Activated B cell treated with CpG ODN at 0.5 μM for 24 hours (primary cell): ENCODE results near the gene LIMK2. TPM values are rescaled to one million over a fixed set of nuclear protein-coding genes. Genes with fewer than 3 reads are reported as not detected.

Source experiments
- ATAC-seq: fragments of 200-7000 bp; cut with Tn5 transposase; one replicate; pipeline ENCODE4 v1.10.0; 2021; ENCODE audit warnings: low read depth, mild to moderate bottlenecking, moderate library complexity
- CTCF ChIA-PET: fragments of 350-600 bp; sonication (Branson Sonifier 250); formaldehyde crosslinking; loops from one replicate; lab custom pipeline; 2021; ENCODE audit warnings: antibody characterized with exemption; lab: Charles Lee
- POLR2A ChIA-PET: fragments of 350-600 bp; sonication (Branson Sonifier 250); formaldehyde crosslinking; loops from one replicate; lab custom pipeline; 2021; ENCODE audit warnings: antibody characterized with exemption; lab: Charles Lee
- DNase-seq: peaks from one replicate; pipeline ENCODE4 v3.0.0; 2022
- H3K27ac Mint-ChIP-seq: one replicate; pipeline ENCODE4 v1.8.0; 2020; ENCODE audit warnings: mixed read lengths
- H3K27me3 Mint-ChIP-seq: one replicate; pipeline ENCODE4 v1.8.0; 2021; ENCODE audit warnings: mixed read lengths
- H3K36me3 Mint-ChIP-seq: one replicate; pipeline ENCODE4 v1.8.0; 2021; ENCODE audit warnings: low read depth, mixed read lengths
- H3K4me1 Mint-ChIP-seq: one replicate; pipeline ENCODE4 v1.8.0; 2021; ENCODE audit warnings: mixed read lengths
- H3K4me3 Mint-ChIP-seq: one replicate; pipeline ENCODE4 v1.8.0; 2020; ENCODE audit warnings: mild to moderate bottlenecking, mixed read lengths
- H3K9me3 Mint-ChIP-seq: one replicate; pipeline ENCODE4 v1.8.0; 2020; ENCODE audit warnings: mixed read lengths
- intact Hi-C: fragments of 100-400 bp; cut with micrococcal nuclease; formaldehyde crosslinking; loops from one replicate; pipeline ENCODE4 v1.15.1; 2024
- total RNA-seq: library from RNA; stranded (reverse); gene quantifications from 2 replicates; pipeline ENCODE4 v1.2.3, GENCODE V29; 2022
- TF ChIP-seq, protein P1 (sequence below): fragments of 200-600 bp; IDR thresholded peaks from one replicate; pipeline ENCODE4 v1.8.0; 2022; ENCODE audit warnings: antibody characterized with exemption, mild to moderate bottlenecking

LIMK2 gene
- total RNA-seq, 1 donor from 2014 or later = 17.7 TPM

DNA sequence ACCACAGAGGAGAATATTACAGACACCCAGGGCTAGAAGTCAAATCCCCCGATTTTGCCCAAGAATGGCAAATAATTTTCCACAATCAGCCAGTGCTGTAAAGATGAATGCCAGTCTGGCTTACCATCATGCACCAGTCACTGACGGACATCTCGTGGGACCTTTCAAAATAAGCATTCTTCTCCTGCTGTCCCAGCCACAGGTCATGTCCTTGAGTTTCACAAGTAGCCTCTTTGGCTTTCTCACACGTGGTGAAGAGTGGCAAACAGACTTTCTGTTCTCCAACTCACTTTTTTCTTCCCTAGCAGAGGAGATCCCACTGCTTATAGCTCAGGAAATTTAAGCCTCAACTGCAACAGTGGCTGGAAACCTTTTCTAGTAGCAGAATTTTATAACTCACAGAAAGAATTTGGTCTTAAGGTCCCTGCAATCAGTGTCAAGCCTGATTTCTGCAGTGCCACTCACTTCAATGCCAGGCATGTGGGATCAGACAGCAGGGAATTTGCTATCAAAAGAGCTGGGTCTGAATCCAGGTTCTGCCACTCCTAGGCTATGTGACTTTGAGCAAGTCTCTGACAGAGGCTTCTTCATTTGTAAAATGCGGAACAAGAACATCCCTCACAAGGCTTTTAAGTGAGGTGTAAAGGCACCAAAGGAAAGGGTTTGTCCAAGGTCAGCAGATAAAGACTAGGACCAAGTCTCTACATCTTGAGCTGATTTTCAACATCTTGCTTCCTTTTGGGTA lies 76.6 kb downstream of the LIMK2 start:
- Mint-ChIP-seq H3K27me3 (no peaks in the 10 kb centered on the region), H3K4me1 (peaks cover 81% of the 10 kb centered on the region), H3K4me3 (peak overlapping the region; percentile 92), H3K9me3 (no peaks in the 10 kb centered on the region), H3K36me3 (peaks cover 48% of the 10 kb centered on the region), H3K27ac (peak overlapping the region; percentile 100)
- no peak for ATAC-seq
- intact Hi-C loops = no loop called here
- ChIA-PET POLR2A (interaction anchor here (0.6 to 2.6 kb wide), 13 partner anchors 9 to 653 kb away, joined by 3 to 31 read pairs (median 3); partner anchors contain the start of genes LIMK2, PATZ1, RNF185 and SLC35E4), CTCF (interaction anchor here (1.8 to 2.8 kb wide), 2 partner anchors 16 to 25 kb away, joined by 6 to 29 read pairs; no protein-coding TSS in a partner anchor)
- TF ChIP-seq, protein P1, sequence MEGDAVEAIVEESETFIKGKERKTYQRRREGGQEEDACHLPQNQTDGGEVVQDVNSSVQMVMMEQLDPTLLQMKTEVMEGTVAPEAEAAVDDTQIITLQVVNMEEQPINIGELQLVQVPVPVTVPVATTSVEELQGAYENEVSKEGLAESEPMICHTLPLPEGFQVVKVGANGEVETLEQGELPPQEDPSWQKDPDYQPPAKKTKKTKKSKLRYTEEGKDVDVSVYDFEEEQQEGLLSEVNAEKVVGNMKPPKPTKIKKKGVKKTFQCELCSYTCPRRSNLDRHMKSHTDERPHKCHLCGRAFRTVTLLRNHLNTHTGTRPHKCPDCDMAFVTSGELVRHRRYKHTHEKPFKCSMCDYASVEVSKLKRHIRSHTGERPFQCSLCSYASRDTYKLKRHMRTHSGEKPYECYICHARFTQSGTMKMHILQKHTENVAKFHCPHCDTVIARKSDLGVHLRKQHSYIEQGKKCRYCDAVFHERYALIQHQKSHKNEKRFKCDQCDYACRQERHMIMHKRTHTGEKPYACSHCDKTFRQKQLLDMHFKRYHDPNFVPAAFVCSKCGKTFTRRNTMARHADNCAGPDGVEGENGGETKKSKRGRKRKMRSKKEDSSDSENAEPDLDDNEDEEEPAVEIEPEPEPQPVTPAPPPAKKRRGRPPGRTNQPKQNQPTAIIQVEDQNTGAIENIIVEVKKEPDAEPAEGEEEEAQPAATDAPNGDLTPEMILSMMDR = no peak
- no peak for DNase-seq

DNA sequence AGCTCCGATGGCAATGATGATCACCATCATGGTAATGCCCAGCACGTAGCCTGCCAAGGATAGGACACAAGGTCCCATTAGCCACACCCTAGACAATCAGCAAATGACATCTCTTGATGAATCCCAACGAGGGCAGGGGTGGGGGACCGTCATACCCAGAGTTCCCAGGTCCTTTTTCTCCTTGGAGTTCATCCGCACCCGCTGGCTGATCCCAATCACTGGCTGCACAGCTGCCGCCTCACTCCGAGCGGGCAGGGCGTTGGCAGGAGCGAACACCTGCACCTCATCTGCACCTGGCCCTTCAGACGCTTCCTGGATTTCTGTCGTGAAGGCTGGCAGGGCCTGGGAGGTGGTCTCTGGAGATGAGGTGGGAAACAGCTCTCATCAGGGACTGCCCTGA lies 77.2 kb downstream of the LIMK2 start:
- TF ChIP-seq, protein P1 = no peak
- Mint-ChIP-seq H3K36me3 (peaks cover 41% of the 10 kb centered on the region), H3K4me3 (peak overlapping the region; percentile 92), H3K27me3 (no peaks in the 10 kb centered on the region), H3K4me1 (peaks cover 87% of the 10 kb centered on the region), H3K9me3 (no peaks in the 10 kb centered on the region), H3K27ac (peak overlapping the region; percentile 100)
- ChIA-PET CTCF (interaction anchor here (1.4 to 2.8 kb wide), 3 partner anchors 17 to 78 kb away, joined by 5 to 29 read pairs (median 6); partner anchors contain the start of gene LIMK2), POLR2A (interaction anchor here (0.5 to 4.7 kb wide), 17 partner anchors 9 to 654 kb away, joined by 3 to 68 read pairs (median 7); partner anchors contain the start of genes LIMK2, MORC2, PATZ1 and PISD)
- intact Hi-C loops = no loop called here
- ATAC-seq (no peak), DNase-seq (no peak)

DNA sequence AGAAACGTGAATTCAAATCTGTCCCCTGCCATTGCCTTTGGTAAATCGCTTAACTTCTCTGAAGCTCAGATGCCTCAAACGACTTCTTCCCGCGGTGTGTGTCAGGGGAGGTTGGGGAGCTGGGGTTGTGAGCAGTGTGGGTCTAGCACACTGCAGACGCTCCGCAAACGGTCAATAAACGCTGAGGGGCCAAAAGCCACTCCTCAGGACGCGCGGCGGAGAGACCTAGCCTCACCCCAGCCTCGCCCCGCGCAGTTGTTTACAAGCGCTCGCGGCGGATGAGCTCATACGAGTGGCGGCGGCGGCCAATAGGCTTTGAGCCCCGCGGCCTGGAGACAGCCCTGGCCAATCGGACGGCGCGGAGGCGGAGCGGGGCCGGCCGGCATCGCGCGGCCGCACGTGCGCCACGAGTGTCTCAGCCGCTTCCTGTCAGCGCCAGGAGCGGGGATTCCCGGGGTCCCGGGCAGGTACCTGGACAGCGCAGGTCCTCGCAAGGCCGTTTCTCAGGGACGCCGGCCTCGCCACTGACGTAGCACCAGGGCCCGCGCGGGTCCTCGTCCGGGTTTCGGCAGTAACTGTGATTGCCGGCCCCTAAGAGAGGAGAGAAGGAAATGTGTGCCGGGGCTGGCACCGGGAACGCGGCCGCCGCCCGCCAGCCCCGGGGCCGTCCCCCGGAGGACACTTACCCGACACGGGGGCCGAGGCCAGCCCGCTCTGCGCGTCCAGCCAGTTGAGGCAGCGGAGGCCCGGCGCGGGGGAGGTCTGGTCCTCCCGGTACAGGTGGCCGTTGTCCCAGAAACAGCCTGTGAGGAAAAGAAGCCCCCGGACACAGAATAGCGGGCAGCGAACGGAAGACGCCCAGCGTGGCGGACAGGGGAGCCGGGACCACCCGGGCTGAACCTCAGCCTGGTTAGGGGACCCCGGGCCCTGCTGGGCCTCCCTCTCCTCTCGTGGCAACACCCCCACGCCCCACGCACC lies 78.7 kb downstream of the LIMK2 start:
- DNase-seq = peak; percentile 89
- Mint-ChIP-seq H3K27me3 (no peaks in the 10 kb centered on the region), H3K9me3 (no peaks in the 10 kb centered on the region), H3K27ac (peak overlapping the region; percentile 100), H3K4me1 (peaks cover 80% of the 10 kb centered on the region), H3K36me3 (peaks cover 29% of the 10 kb centered on the region), H3K4me3 (peak overlapping the region; percentile 92)
- TF ChIP-seq, protein P1 = no peak
- ATAC-seq = peak; percentile 86
- POLR2A ChIA-PET = interaction anchor here (0.5 to 4.7 kb wide), 35 partner anchors 10 to 1527 kb away, joined by 3 to 68 read pairs (median 6); partner anchors contain the start of genes DEPDC5, DRG1, FBXO7 and LIMK2
- CTCF ChIA-PET = interaction anchor here (0.8 to 2.8 kb wide), 5 partner anchors 17 to 371 kb away, joined by 3 to 29 read pairs (median 5); partner anchors contain the start of genes LIMK2, MORC2 and TUG1
- intact Hi-C loops = loop anchor here (1.0 to 5.0 kb wide), 13 partner anchors 18 to 1024 kb away; partner anchors contain the start of genes DRG1, EIF4ENIF1, OSM and PRR14L

DNA sequence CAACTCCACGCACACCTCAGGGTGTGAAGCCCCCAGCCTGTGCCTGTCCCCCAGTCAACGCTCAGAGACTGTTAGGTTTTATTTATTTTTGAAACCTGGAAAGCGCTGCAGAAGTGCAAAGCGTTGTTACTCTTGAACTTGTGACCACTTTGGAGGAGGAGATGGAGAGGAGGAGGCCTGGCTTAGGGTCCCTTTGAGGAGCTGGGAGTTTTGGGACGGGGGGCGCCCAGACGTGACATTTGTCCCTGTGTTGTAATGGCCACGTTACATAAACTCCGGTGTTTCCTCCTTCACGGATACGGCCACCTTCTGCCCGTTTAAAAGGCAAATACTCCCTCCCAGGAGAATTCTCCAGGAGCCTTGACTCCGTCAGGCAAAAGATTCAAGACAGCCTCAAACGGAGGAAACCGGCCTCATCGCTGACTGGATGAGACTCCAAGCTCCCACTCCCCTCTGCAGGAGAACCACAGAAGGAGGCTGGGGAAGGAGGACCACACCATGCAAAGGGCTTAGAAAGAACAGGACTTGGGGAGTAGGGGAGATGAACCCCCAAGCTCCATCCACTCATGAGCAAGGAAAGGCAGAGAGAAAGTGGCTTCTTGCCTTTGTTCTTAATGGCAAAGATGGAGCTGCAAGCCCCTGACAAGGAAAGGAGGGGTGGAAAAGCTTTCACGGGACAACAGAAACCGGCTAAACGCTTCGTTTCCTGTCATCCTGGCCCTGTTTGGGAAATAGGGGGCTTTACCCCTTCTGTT lies 79.6 kb downstream of the LIMK2 start:
- Mint-ChIP-seq H3K36me3 (peaks cover 22% of the 10 kb centered on the region), H3K4me3 (peak overlapping the region; percentile 92), H3K4me1 (peaks cover 80% of the 10 kb centered on the region), H3K27ac (peak overlapping the region; percentile 92), H3K9me3 (no peaks in the 10 kb centered on the region), H3K27me3 (no peaks in the 10 kb centered on the region)
- ATAC-seq (no peak), DNase-seq (peak; percentile 27)
- ChIA-PET CTCF (interaction anchor here (0.8 to 3.8 kb wide), 9 partner anchors 11 to 372 kb away, joined by 3 to 44 read pairs (median 4); partner anchors contain the start of genes MORC2, PATZ1 and TUG1), POLR2A (interaction anchor here (0.5 to 4.7 kb wide), 15 partner anchors 9 to 133 kb away, joined by 3 to 68 read pairs (median 5); partner anchors contain the start of genes LIMK2, PATZ1 and RNF185)
- intact Hi-C loops = loop anchor here (1.0 to 5.0 kb wide), 12 partner anchors 19 to 1025 kb away; partner anchors contain the start of genes DRG1, EIF4ENIF1, LIMK2 and OSM
- TF ChIP-seq, protein P1 = no peak
